Measurements from ENCODE around the gene GIMAP1.

The GIMAP1 gene

GRCh38 chr7:150723467-150723866, 7.1 kb downstream of the GIMAP1 start:
- no peak for DNase-seq

DNA sequence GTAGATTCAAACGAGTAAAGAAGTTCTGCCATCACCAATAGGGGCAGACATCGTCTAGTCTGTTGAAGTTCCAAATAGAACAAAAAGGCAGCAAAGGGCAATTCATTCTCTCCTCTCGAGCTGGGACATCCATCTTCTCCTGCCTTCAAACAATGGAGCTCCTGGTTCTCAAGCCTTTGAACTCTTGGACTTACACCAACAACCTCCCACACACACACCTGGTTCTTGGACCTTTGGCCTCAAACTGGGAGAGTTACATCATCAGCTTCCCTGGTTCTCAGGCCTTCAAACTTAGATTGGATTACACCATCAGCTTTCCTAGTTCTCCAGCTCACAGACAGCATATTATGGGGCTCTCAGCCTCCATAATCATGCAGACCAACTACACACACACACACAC, 11.0 kb downstream of the GIMAP1 start:
- no peak for DNase-seq

GRCh38 chr7:150728011-150728410, 11.6 kb downstream of the GIMAP1 start:
- no peak for DNase-seq

- no peak for DNase-seq
Measured at GRCh38 chr7:150728609-150729008, 12.2 kb downstream of the GIMAP1 start.

GRCh38 chr7:150731916-150732315, 15.5 kb downstream of the GIMAP1 start:
- no peak for DNase-seq

- DNase-seq, result no peak
Measured at GRCh38 chr7:150732786-150733481, 16.5 kb downstream of the GIMAP1 start.

DNA sequence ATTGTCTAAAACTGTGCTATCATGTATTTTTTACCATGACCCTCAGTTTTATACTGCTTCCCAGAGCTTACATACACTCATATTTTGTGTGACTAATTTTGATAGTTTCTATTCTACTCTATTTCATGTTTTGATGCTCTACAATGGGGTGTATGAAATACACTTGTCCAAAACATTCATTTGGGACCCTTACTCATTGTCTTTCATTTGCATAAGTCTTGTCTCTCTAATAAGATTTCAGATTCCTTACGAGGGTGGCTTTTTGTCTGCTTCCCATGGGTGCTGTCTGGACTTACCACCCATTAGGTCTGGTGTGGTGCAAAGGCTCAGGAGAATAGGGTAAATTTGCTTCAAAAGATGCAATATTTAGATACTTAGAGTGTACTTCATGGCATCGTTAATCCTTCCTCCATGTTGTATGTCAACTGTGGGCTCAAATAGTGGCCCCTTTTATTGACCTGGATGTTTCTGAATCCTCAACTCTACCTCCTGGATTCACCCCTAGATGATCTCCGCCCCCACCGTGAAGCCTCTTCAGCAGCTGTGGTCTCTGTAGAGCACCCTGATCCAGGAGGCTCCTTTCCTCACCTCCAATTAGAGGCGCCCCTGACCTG, 17.2 kb downstream of the GIMAP1 start:
- no peak for DNase-seq

GRCh38 chr7:150734254-150734653, 17.8 kb downstream of the GIMAP1 start:
- no peak for DNase-seq

DNA sequence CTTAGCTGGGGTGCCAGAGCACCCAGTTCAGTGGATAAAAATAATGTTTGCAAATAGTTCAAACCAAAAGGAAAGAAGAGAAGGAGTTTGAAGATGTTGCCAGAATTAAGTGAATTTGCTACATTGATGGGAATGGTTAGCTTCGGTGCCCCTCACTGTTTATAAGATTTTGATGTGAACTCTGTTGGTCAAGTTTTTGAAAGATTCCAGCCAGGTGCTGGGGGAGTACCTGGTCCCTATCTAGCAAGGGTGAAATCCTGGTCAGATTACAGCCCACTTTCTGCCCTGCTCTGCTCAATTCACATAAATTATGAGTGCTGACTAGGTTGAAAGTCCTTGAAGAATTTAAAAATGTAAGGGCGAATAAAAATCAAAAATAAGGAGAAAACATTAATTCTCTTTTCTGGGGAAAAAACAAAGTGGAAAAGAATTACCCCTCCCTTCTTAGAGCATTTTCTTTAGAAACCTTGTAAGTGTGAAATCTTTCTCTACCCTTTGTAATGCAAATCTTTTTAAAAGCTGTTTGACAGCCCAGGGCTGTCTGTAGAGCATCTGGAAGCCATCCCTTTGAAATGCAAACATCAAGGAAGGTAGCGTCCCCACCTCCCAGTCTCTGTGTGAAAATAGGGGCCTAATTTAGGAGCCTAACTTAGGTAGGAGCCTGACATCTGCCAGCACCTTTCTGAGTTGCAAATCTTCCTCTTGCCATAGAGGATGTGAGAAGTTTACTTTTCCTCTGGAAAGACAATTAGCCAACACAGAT, 19.4 kb downstream of the GIMAP1 start:
- no peak for DNase-seq

DNA sequence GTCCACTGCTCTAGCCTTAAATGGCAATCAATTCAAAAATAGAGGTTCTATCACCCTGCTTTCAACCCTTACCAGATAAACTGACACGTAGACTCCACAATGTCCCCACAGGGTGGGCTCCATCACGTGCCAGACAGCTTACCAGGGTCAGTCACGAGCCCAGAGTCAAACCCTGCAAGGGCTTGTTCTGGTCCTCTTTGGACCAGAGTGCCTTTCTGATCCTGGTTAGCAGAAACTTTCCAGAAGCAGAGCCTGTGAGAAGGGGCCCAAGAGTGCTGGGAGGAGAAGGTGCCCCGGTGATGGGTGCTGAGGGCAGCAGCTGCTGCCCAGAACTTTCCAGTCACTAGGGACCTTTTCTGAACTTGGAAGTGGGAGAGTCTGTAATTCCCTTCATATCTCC, 20.5 kb downstream of the GIMAP1 start:
- no peak for DNase-seq

DNA sequence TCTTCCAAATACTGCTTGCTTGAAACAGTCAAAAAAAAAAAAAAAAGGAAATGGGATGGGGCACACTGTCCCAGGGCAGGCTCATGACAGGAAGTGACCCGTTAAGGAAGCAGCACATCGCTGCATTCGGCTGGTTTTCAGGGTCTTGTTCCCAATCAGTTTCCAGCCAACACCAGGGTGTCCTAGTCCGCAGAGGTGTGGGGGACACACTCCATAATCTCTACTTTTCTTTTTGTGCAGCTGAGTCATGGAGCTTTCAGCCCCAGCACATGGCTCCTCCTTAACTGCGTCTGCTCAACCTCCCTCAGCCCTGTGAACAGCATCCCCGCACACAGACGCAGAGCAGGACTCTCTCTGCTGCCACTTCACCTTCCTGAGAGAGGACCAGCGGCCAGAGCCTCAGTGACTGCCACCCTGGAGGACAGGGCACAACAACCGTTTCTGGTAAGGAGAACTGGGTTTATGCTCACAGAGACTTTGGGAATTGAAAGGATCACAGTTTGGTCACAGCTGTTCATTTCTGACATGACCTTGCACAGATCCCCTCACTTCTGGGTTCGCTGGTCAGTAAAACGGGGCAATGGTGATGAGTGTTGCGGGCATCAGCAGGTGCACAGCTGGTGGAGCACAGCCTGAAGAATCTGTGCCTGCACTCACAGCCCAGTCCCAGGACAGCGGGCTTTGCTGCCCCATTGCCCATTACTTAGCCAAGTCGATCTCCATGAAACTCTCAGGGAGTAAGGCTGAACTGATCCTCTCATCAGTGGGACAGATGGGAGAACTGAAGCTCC, 21.0 kb downstream of the GIMAP1 start, which contains the start of gene GIMAP5:
GIMAP5 (plus strand) TSS at position 154 of the 791 bp plus-strand sequence. CDS start 3,467 bp downstream, outside the sequence.
- DNase-seq, result peak; percentile 52

DNA sequence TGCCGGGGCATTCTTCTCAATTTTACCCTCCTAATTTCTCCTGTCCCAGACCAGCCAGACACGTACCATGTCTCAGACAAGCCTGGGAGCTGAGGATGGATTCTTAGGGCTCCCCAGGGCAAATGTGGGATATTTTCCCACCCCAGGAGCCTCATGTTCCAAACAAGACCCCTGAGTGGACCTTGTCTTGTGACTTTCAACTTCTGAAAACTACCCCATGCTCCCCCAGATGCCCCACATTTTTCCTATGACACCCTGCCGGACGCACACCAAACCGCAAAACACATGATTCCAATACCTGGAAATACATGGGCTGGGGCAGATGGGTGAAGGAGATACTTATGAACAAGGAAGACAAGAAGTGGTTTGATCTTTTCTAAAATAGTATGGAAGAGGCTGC, 21.7 kb downstream of the GIMAP1 start:
- no peak for DNase-seq

- no peak for DNase-seq
Measured at GRCh38 chr7:150738591-150739001, 22.2 kb downstream of the GIMAP1 start.

DNA sequence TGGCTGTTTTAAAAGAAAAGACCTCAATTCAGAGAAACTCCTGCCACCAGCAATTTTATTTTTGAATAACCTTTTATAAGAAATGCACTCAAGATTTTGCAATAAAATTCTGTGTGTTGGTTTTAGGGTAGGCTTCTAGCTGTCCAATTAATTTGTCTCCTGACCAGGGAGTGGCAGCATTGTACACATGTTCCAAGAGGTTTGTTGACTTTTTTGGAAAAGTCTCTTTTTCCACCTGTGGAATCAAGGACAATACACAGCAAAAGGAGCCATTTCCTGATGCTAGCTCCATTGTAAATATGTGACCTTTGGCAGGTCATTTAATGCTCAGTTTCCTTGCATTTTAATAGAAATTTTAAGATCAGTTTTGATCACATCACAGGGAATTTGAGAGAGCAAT, 22.6 kb downstream of the GIMAP1 start:
- DNase-seq, result no peak

GRCh38 chr7:150740053-150740452, 23.6 kb downstream of the GIMAP1 start:
- no peak for DNase-seq

DNA sequence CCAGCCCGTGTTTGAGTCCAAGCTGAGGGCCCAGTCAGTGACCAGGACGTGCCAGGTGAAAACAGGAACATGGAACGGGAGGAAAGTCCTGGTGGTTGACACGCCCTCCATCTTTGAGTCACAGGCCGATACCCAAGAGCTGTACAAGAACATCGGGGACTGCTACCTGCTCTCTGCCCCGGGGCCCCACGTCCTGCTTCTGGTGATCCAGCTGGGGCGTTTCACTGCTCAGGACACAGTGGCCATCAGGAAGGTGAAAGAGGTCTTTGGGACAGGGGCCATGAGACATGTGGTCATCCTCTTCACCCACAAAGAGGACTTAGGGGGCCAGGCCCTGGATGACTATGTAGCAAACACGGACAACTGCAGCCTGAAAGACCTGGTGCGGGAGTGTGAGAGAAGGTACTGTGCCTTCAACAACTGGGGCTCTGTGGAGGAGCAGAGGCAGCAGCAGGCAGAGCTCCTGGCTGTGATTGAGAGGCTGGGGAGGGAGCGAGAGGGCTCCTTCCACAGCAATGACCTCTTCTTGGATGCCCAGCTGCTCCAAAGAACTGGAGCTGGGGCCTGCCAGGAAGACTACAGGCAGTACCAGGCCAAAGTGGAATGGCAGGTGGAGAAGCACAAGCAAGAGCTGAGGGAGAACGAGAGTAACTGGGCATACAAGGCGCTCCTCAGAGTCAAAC, 26.0 kb downstream of the GIMAP1 start:
- DNase-seq, result no peak

DNA sequence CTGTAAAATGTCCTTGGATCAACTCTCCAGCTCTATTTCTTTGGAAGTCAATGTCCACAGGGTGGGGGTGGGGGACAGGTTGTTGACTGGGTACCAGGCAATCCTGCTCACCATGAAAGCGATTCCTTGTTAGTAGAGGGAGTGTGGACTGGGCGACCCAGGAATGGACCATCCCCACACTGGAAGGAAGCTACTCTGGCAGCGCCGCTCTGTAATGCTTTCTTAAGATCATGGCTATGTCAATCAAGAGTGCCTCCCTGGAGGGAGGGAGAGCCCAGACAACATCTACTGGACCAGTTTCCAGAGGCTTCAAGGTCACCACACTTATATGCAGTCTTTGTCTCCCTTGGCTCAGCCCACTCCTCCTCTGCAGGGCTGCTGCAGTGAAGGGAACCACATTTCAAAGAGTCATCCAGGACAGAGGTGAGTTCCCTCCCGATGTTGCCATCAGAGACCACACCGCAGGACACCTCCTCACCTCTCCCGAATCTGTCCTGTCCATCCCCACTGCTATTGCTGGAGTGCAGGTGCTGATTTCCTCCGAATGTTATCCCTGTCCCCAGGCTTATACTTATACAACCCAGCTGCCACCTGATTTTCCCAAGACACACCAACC, 27.7 kb downstream of the GIMAP1 start:
- no peak for DNase-seq

- DNase-seq, result no peak
Measured at GRCh38 chr7:150745086-150745485, 28.7 kb downstream of the GIMAP1 start.

GRCh38 chr7:150745876-150746275, 29.5 kb downstream of the GIMAP1 start:
- no peak for DNase-seq

- DNase-seq, result no peak
Measured at GRCh38 chr7:150746921-150747320, 30.5 kb downstream of the GIMAP1 start.

DNA sequence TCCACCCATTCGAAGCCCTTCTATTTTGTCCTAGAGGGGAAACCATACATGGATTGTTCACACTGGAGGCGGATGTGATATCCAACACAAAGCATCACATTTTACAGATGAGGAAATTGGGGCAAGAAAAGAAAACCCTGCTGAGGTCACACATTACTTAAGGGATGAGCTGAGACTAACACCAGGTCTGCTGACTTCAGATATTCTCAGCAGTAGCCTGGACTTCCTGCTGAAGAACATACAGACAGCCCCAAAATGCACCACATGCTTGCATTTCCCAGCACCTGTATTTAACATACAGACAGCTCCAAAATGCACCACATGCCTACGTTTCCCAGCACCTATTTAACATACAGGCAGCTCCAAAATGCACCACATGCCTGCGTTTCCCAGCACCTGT, 32.0 kb downstream of the GIMAP1 start:
- no peak for DNase-seq

DNA sequence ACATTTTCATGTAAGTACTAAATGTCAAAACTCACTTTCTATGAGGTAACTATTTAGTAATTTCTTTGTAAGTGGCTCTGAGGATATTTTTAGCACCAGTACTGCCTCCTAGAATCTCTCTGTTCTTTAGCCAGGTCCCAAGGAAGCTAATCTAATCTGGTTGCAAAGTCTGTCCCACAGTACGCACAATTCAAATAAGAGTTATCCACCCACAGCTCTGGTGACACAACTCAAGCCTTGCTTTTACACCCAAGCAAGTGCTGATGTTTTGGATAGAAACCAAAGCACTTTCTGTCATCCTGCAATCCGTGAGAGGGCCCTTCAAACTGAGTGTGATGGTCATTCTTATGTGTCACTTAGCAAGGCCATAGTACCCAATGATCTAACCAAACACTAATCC, 35.3 kb downstream of the GIMAP1 start:
- no peak for DNase-seq
